Measurements from ENCODE around the gene C17orf107. TPM values are rescaled to one million over a fixed set of nuclear protein-coding genes. Genes with fewer than 3 reads are reported as not detected.
"Not testable (repeated sequence)": the region's sequence is repeated elsewhere in the genome, so short reads cannot be mapped to it uniquely, and the experiment has no call there.

The C17orf107 gene
- total and polyA plus RNA-seq, 7 donors = 0.01 to 0.30 (median 0.10) TPM; not detected in 2

DNA sequence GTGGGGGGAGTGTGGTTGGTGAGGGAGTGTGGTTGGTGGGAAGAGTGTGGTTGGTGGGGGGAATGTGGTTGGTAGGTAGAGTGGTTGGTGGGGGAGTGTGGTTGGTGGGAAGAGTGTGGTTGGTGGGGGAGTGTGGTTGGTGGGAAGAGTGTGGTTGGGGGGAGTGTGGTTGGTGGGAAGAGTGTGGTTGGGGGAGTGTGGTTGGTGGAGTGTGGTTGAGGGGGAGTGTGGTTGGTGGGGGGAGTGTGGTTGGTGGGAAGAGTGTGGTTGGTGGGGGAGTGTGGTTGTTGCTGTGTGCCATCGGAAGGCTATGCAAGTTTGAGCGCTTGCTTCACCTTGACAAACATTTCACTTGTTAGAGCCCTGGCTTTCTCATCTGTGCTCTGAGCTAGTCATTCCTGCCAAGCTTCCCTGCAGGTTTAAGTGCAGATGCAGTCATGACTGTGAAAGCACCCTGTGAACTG lies 46.1 kb upstream of the C17orf107 start:
- Histone ChIP-seq H3K36me3 (ENCODE audit: insufficient read depth in 1 of 2, low read depth in 1 of 2) (no peaks in the 10 kb centered on the region), H3K4me3 (no peak overlapping the region), H3K9me3 (no peaks in the 10 kb centered on the region), H3K27me3 (ENCODE audit: insufficient read depth in 3 of 3, low read length in 2 of 3) (no peaks in the 10 kb centered on the region), H3K27ac (no peak overlapping the region), H3K4me1 (peaks cover 12% of the 10 kb centered on the region)
- WGBS, 3 donors = 94 to 97% (median 96%) methylated on average over 2 of the region's 2 CpGs
- DNase-seq = no peak
- intact Hi-C loops (cut with DNase I) = no loop called here
- ATAC-seq = no peak
- TF ChIP-seq, protein P1, sequence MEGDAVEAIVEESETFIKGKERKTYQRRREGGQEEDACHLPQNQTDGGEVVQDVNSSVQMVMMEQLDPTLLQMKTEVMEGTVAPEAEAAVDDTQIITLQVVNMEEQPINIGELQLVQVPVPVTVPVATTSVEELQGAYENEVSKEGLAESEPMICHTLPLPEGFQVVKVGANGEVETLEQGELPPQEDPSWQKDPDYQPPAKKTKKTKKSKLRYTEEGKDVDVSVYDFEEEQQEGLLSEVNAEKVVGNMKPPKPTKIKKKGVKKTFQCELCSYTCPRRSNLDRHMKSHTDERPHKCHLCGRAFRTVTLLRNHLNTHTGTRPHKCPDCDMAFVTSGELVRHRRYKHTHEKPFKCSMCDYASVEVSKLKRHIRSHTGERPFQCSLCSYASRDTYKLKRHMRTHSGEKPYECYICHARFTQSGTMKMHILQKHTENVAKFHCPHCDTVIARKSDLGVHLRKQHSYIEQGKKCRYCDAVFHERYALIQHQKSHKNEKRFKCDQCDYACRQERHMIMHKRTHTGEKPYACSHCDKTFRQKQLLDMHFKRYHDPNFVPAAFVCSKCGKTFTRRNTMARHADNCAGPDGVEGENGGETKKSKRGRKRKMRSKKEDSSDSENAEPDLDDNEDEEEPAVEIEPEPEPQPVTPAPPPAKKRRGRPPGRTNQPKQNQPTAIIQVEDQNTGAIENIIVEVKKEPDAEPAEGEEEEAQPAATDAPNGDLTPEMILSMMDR (IDR thresholded peaks at IDR 0.05) = no peak

- DNase-seq = no peak
- WGBS, 3 donors = 89 to 96% (median 94%) methylated on average over 5 of the region's 5 CpGs
- ATAC-seq = no peak
- H3K27me3 ChIP-seq (ENCODE audit: insufficient read depth in 3 of 3, low read length in 2 of 3) = no peaks in the 10 kb centered on the region
- H3K4me3 ChIP-seq = no peak overlapping the region
- H3K4me1 ChIP-seq = peaks cover 20% of the 10 kb centered on the region
- intact Hi-C loops (cut with DNase I) = no loop called here
- TF ChIP-seq, protein P1 (IDR thresholded peaks at IDR 0.05) = no peak
- no peaks in the 10 kb centered on the region for H3K9me3 ChIP-seq
- no peak overlapping the region for H3K27ac ChIP-seq
- H3K36me3 ChIP-seq (ENCODE audit: insufficient read depth in 1 of 2, low read depth in 1 of 2) = no peaks in the 10 kb centered on the region
Observed at GRCh38 chr17:4854111-4854681, 45.1 kb upstream of the C17orf107 start.

GRCh38 chr17:4856271-4856936 lies 42.9 kb upstream of the C17orf107 start:
- intact Hi-C loops (cut with DNase I) = no loop called here
- no peak overlapping the region for H3K4me3 ChIP-seq
- DNase-seq (no peak), ATAC-seq (peak in 1 of 4 donors; percentile 21)
- WGBS, 3 donors = 54 to 70% (median 63%) methylated on average over 17 of the region's 17 CpGs
- no peaks in the 10 kb centered on the region for H3K9me3 ChIP-seq
- peaks cover 12% of the 10 kb centered on the region for H3K4me1 ChIP-seq
- H3K36me3 ChIP-seq (ENCODE audit: insufficient read depth in 1 of 2, low read depth in 1 of 2) = no peaks in the 10 kb centered on the region
- TF ChIP-seq, protein P1 (IDR thresholded peaks at IDR 0.05) = no peak
- H3K27ac ChIP-seq = no peak overlapping the region
- no peaks in the 10 kb centered on the region for H3K27me3 ChIP-seq (ENCODE audit: insufficient read depth in 3 of 3, low read length in 2 of 3)

- Histone ChIP-seq H3K9me3 (no peaks in the 10 kb centered on the region), H3K36me3 (ENCODE audit: insufficient read depth in 1 of 2, low read depth in 1 of 2) (no peaks in the 10 kb centered on the region), H3K27ac (no peak overlapping the region), H3K4me3 (no peak overlapping the region), H3K4me1 (peaks cover 12% of the 10 kb centered on the region), H3K27me3 (ENCODE audit: insufficient read depth in 3 of 3, low read length in 2 of 3) (no peaks in the 10 kb centered on the region)
- ATAC-seq (peak in 3 of 4 donors; percentile 17 to 52 (median 37)), DNase-seq (no peak)
- intact Hi-C loops (cut with DNase I) = no loop called here
- TF ChIP-seq, protein P1 (IDR thresholded peaks at IDR 0.05) = no peak
- whole genome bisulfite sequencing, 3 donors = 42 to 63% (median 49%) methylated on average over 7 of the region's 7 CpGs
Observed at GRCh38 chr17:4856937-4857314, 42.4 kb upstream of the C17orf107 start.

GRCh38 chr17:4857347-4857746 lies 42.0 kb upstream of the C17orf107 start:
- ATAC-seq; H3K36me3 ChIP-seq (ENCODE audit: insufficient read depth in 1 of 2, low read depth in 1 of 2); intact Hi-C loops (cut with DNase I); H3K9me3 ChIP-seq; H3K4me3 ChIP-seq; H3K27me3 ChIP-seq (ENCODE audit: insufficient read depth in 3 of 3, low read length in 2 of 3); DNase-seq: not testable (repeated sequence)
- 83 to 84% (median 84%) methylated on average over 7 of the region's 7 CpGs for WGBS, 3 donors
- H3K27ac ChIP-seq = peak overlapping the region; percentile 43
- H3K4me1 ChIP-seq = peaks cover 12% of the 10 kb centered on the region
